ENCODE results near the gene ITPR1.

Gene ITPR1

GRCh38 chr3:4827767-4828166 is 334.6 kb downstream of the ITPR1 start:
- ChIA-PET POLR2A (interaction anchor here (2.2 kb wide), 1 partner anchor 152 kb away, joined by 10 read pairs; the partner anchor contains the start of gene BHLHE40), CTCF (interaction anchor here (2.0 kb wide), 1 partner anchor 148 kb away, joined by 9 read pairs; no protein-coding TSS in a partner anchor)
- H3K27ac ChIP-seq (ENCODE audit: extremely low read depth, low read depth, low read length), result no peak overlapping the region
- H3K9me3 ChIP-seq (ENCODE audit: control insufficient read depth, insufficient read depth, low read depth, low read length), result no peaks in the 10 kb centered on the region
- no peak overlapping the region for H3K4me3 ChIP-seq (ENCODE audit: low read depth, low read length)
- TF ChIP-seq ZNF366 (tag by site-specific recombination; conservative IDR thresholded peaks at IDR 0.05) (no peak), ZNF600 (tag by site-specific recombination; IDR thresholded peaks at IDR 0.05) (peak; percentile 65)
- peaks cover 3% of the 10 kb centered on the region for H3K4me1 ChIP-seq (ENCODE audit: control insufficient read depth, insufficient read depth, low read length)
- no peaks in the 10 kb centered on the region for H3K36me3 ChIP-seq (ENCODE audit: control insufficient read depth in 2 of 2, insufficient read depth in 1 of 2, low read length in 2 of 2)

DNA sequence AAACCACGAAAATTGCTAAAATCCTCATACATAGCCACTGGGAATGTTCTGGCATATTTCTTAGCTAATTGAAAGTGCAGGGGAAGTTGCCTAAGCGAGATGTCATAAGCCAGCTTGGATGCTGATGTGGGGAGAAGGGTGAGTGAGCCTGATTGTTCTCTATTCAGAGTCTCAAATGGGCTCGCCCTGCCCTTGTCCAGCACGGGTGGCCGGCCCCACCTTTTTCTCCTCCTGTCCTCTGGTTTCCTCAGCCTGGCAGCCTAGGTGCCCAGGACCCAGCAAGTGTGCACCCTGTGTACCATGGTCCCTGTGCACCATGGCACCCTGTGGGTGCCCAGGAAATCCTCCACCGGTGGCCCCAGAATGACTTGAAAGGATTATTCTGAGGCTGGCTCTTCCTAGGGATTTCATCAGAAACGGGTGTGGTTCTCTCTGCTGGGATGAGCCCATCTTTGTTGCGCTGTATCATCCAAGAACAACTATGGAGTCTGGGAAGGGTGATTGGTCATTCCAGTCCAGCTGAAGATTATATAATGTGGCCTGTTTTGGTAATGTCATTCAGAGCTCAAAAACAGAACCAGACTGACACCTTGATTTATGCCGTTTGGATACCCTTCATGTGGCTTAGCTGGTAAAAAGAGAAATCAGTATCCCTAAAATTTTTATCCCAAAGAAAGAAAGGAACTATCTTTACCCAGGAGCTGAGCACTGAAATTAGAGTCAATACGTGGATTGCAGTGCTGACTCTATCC is 335.3 kb downstream of the ITPR1 start:
- H3K9me3 ChIP-seq (ENCODE audit: control insufficient read depth, insufficient read depth, low read depth, low read length), result no peaks in the 10 kb centered on the region
- peaks cover 3% of the 10 kb centered on the region for H3K4me1 ChIP-seq (ENCODE audit: control insufficient read depth, insufficient read depth, low read length)
- ChIA-PET POLR2A (interaction anchor here (0.8 to 2.2 kb wide), 4 partner anchors 43 to 151 kb away, joined by 3 to 10 read pairs (median 3); partner anchors contain the start of gene BHLHE40), CTCF (interaction anchor here (0.9 kb wide), 1 partner anchor 117 kb away, joined by 3 read pairs; no protein-coding TSS in a partner anchor)
- no peak for TF ChIP-seq ZBTB8A (tag by site-specific recombination; IDR thresholded peaks at IDR 0.05)
- no peak for TF ChIP-seq INSM2 (tag by site-specific recombination; IDR thresholded peaks at IDR 0.05)
- TF ChIP-seq ZNF274 (IDR thresholded peaks at IDR 0.05; ENCODE audit: low read length), result no peak
- no peak for TF ChIP-seq ZNF274 (tag by site-specific recombination; IDR thresholded peaks at IDR 0.05; ENCODE audit: borderline replicate concordance)
- 0 out of 2 replicates have a peak, but pooled peaks have one; percentile 35 for TF ChIP-seq ZBTB20 (tag by site-specific recombination; IDR thresholded peaks at IDR 0.05)
- TF ChIP-seq KLF7 (tag by site-specific recombination; IDR thresholded peaks at IDR 0.05; ENCODE audit: borderline replicate concordance), result 0 out of 2 replicates have a peak, but pooled peaks have one; percentile 15
- no peak for TF ChIP-seq PRDM6 (tag by site-specific recombination; IDR thresholded peaks at IDR 0.05)
- H3K36me3 ChIP-seq (ENCODE audit: control insufficient read depth in 2 of 2, insufficient read depth in 1 of 2, low read length in 2 of 2), result no peaks in the 10 kb centered on the region
- H3K27ac ChIP-seq (ENCODE audit: extremely low read depth, low read depth, low read length), result no peak overlapping the region
- H3K4me3 ChIP-seq (ENCODE audit: low read depth, low read length), result no peak overlapping the region

GRCh38 chr3:4829031-4829394 is 335.9 kb downstream of the ITPR1 start:
- Histone ChIP-seq H3K4me1 (ENCODE audit: control insufficient read depth, insufficient read depth, low read length) (peaks cover 3% of the 10 kb centered on the region), H3K4me3 (ENCODE audit: low read depth, low read length) (no peak overlapping the region), H3K9me3 (ENCODE audit: control insufficient read depth, insufficient read depth, low read depth, low read length) (no peaks in the 10 kb centered on the region), H3K36me3 (ENCODE audit: control insufficient read depth in 2 of 2, insufficient read depth in 1 of 2, low read length in 2 of 2) (no peaks in the 10 kb centered on the region), H3K27ac (ENCODE audit: extremely low read depth, low read depth, low read length) (no peak overlapping the region)
- ChIA-PET CTCF (interaction anchor here (0.9 kb wide), 1 partner anchor 117 kb away, joined by 3 read pairs; no protein-coding TSS in a partner anchor), POLR2A (interaction anchor here (0.8 to 2.2 kb wide), 4 partner anchors 44 to 150 kb away, joined by 3 to 10 read pairs (median 3); partner anchors contain the start of gene BHLHE40)
- TF ChIP-seq ZNF664 (tag by site-specific recombination; IDR thresholded peaks at IDR 0.05) (no peak), KLF9 (tag by site-specific recombination; IDR thresholded peaks at IDR 0.05; ENCODE audit: low read depth) (no peak), ZNF660 (tag by site-specific recombination; IDR thresholded peaks at IDR 0.05) (0 out of 2 replicates have a peak, but pooled peaks have one; percentile 12), HIC1 (tag by site-specific recombination; IDR thresholded peaks at IDR 0.05) (peak; percentile 31; the same call in 1 of the 2 replicates), ZNF184 (tag by site-specific recombination; IDR thresholded peaks at IDR 0.05) (0 out of 2 replicates have a peak, but pooled peaks have one; percentile 27), ZNF2 (tag by site-specific recombination; IDR thresholded peaks at IDR 0.05) (peak; percentile 57; the same call in 1 of the 2 replicates), ZNF626 (tag by site-specific recombination; IDR thresholded peaks at IDR 0.05) (0 out of 2 replicates have a peak, but pooled peaks have one; percentile 12), ZFP37 (tag by site-specific recombination; IDR thresholded peaks at IDR 0.05) (no peak), PRDM4 (tag by site-specific recombination; IDR thresholded peaks at IDR 0.05) (peak; percentile 56), ZSCAN30 (tag by site-specific recombination; IDR thresholded peaks at IDR 0.05) (0 out of 2 replicates have a peak, but pooled peaks have one; percentile 47), IKZF3 (tag by site-specific recombination; IDR thresholded peaks at IDR 0.05) (peak; percentile 85), OSR2 (tag by site-specific recombination; IDR thresholded peaks at IDR 0.05) (peak; percentile 93)

Measured in HEK293 (cell line).